KOPT-K1 (cell line): ENCODE data around the gene ZCWPW1.
"Not testable (repeated sequence)": the region's sequence is repeated elsewhere in the genome, so short reads cannot be mapped to it uniquely, and the experiment has no call there.

ENCODE experiments used
- H3K27ac ChIP-seq: fragments of 200-600 bp; sonication (generic); 2 replicates; pipeline ENCODE4 v1.5.1; 2016; ENCODE audit warnings: antibody characterized with exemption, mild to moderate bottlenecking, low read depth, low read length; ENCODE audit not compliant: poor library complexity, severe bottlenecking
- H3K36me3 ChIP-seq: fragments of 200-600 bp; sonication (generic); 2 replicates; pipeline ENCODE4 v1.5.1; 2017; ENCODE audit warnings: antibody characterized with exemption, mild to moderate bottlenecking, low read length, moderate library complexity; ENCODE audit not compliant: insufficient read depth
- H3K9me3 ChIP-seq: fragments of 200-600 bp; sonication (generic); 2 replicates; pipeline ENCODE4 v1.5.1; 2017; ENCODE audit warnings: antibody characterized with exemption, low read length, mild to moderate bottlenecking; ENCODE audit not compliant: insufficient read depth, poor library complexity, severe bottlenecking

Gene ZCWPW1

GRCh38 chr7:100465702-100466311 is 37.3 kb upstream of the ZCWPW1 start:
- no peaks in the 10 kb centered on the region for H3K9me3 ChIP-seq
- no peak overlapping the region for H3K27ac ChIP-seq
- peaks cover 71% of the 10 kb centered on the region for H3K36me3 ChIP-seq

DNA sequence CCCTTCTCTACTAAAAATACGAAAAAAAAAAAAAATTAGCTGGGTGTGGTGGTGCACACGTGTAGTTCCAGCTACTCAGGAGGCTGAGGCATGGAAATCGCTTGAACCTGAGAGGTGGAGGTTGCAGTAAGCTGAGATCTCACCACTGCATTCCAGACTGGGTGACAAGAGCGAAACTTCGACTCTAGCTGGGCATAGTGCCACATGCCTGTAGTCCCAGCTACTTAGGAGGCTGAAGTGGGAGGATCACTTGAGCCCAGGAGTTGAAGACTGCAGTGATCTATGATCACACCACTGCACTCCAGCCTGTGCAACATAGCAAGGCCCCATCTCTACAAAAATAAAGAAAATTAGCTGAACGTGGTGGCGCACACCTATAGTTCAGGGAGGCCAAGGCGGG is 36.8 kb upstream of the ZCWPW1 start:
- no peak overlapping the region for H3K27ac ChIP-seq
- no peaks in the 10 kb centered on the region for H3K9me3 ChIP-seq
- H3K36me3 ChIP-seq: peaks cover 71% of the 10 kb centered on the region

GRCh38 chr7:100464791-100465190 is 36.3 kb upstream of the ZCWPW1 start:
- Histone ChIP-seq H3K9me3 (no peaks in the 10 kb centered on the region), H3K27ac (no peak overlapping the region), H3K36me3 (peaks cover 67% of the 10 kb centered on the region)

DNA sequence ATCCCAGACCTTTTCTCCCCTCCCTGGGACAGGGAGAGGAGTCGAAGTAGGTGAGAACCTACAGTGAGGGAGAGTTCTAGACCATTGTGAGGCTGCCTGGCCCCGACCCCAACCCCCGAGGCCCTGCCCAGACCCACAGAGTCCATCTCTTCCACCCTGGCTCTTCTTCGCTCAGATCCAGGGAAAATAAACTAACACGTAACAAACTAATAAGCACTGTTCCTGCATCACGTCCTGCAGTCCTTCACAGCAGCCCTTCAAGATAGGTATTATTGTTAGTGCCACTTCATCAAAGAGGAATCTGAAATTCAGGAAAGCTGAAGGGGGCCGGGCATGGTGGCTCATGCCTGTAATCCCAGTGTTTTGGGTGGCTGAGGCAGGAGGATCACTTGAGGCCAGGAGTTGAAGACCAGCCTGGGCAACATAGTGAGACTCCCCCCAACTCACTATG is 35.7 kb upstream of the ZCWPW1 start, which contains the start of gene SPACDR:
SPACDR (minus strand) TSS at position 51 of the 451 bp plus-strand sequence. CDS start 235 bp downstream, outside the sequence.
- no peaks in the 10 kb centered on the region for H3K9me3 ChIP-seq
- peaks cover 67% of the 10 kb centered on the region for H3K36me3 ChIP-seq

DNA sequence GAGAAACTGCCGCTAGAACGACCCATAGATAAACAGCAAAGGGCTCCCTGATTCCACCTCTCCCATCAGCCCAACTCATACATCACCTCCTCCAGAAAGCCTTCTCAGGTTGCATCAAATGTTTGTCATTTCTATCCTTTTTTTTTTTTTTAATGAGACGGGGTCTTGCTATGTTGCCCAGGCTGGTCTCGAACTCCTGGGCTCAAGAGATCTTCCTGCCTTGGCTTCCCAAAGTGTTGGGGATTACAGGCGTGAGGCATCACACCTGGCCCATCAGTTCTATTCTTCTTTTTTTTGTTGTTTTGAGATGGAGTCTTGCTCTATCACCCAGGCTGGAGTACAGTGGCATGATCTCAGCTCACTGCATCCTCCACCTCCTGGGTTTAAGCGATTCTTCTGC is 28.5 kb upstream of the ZCWPW1 start:
- H3K36me3 ChIP-seq: peaks cover 16% of the 10 kb centered on the region

More for the DNA sequence above, 35.7 kb upstream of the ZCWPW1 start, which contains the start of gene SPACDR:
- no peak within 1 kb of the TSS for H3K27ac ChIP-seq

GRCh38 chr7:100456562-100456961 is 28.1 kb upstream of the ZCWPW1 start:
- Histone ChIP-seq H3K27ac (no peak overlapping the region), H3K9me3 (no peaks in the 10 kb centered on the region), H3K36me3 (peaks cover 14% of the 10 kb centered on the region)

More for the DNA sequence above, 28.5 kb upstream of the ZCWPW1 start:
- Histone ChIP-seq H3K27ac (no peak overlapping the region), H3K9me3 (no peaks in the 10 kb centered on the region)

GRCh38 chr7:100455206-100455605 is 26.7 kb upstream of the ZCWPW1 start:
- Histone ChIP-seq H3K27ac (peak overlapping the region; percentile 55), H3K9me3 (no peaks in the 10 kb centered on the region), H3K36me3 (no peaks in the 10 kb centered on the region; the same call in 1 of the 2 replicates)

DNA sequence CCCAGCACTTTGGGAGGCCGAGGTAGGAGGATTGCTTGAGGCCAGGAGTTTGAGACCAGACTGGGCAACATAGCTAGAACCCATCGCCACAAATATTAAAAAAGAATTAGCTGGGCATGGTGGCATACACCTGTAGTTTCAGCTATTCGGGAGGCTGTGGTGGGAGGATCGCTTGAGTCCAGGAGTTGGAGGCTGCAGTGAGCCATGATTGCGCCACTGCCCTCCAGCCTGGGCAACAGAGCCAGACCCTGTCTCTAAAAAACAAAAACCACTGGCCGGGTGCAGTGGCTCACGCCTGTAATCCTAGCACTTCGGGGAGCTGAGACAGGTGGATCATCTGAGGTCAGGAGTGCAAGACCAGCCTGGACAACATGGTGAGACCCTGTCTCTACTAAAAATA is 25.4 kb upstream of the ZCWPW1 start:
- H3K9me3 ChIP-seq, H3K36me3 ChIP-seq: not testable (repeated sequence)
- H3K27ac ChIP-seq: peak overlapping the region; percentile 55

DNA sequence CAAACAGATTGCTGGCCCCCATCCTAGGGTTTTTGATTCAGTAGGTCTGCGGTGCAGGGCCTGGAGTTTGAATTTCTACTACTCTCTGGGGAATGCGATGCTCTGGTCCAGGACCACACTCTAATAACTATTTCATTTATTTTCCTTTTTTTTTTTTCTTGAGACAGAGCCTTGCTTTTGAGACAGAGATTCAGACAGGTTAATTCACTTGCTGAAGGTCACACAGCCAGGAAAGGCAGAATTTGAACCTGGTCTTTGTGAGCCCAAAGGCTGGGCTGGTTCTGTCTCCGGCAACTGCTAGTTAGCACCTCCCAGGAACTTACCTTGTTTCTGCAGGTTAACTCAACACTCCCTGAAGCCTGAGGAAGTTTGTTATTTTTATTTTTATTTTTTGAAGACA is 24.0 kb upstream of the ZCWPW1 start:
- Histone ChIP-seq H3K36me3 (no peaks in the 10 kb centered on the region), H3K27ac (no peak overlapping the region), H3K9me3 (no peaks in the 10 kb centered on the region)

- no peak overlapping the region for H3K27ac ChIP-seq
- H3K36me3 ChIP-seq: no peaks in the 10 kb centered on the region
- H3K9me3 ChIP-seq: no peaks in the 10 kb centered on the region
Measured at GRCh38 chr7:100449190-100449795, 20.8 kb upstream of the ZCWPW1 start.

DNA sequence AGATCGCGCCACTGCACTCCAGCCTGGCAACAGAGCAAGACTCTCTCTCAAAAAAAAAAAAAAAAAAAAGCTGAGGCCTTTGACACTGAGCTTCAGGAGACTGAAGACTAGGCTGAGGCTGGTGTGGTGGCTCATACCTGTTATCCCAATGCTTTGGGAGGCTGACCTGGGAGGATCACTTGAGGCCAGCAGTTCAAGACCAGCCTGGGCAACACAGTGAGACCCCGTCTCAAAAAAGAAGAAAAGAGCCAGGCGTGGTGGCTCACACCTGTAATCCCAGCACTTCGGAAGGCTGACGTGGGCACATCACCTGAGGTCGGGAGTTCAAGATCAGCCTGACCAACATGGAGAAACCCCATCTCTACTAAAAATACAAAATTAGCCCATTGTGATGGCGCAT is 18.9 kb upstream of the ZCWPW1 start:
- not testable (repeated sequence) for H3K27ac ChIP-seq, H3K36me3 ChIP-seq, H3K9me3 ChIP-seq

GRCh38 chr7:100446040-100446439 is 17.5 kb upstream of the ZCWPW1 start:
- H3K9me3 ChIP-seq: no peaks in the 10 kb centered on the region
- peak overlapping the region; percentile 86 for H3K27ac ChIP-seq
- no peaks in the 10 kb centered on the region for H3K36me3 ChIP-seq

DNA sequence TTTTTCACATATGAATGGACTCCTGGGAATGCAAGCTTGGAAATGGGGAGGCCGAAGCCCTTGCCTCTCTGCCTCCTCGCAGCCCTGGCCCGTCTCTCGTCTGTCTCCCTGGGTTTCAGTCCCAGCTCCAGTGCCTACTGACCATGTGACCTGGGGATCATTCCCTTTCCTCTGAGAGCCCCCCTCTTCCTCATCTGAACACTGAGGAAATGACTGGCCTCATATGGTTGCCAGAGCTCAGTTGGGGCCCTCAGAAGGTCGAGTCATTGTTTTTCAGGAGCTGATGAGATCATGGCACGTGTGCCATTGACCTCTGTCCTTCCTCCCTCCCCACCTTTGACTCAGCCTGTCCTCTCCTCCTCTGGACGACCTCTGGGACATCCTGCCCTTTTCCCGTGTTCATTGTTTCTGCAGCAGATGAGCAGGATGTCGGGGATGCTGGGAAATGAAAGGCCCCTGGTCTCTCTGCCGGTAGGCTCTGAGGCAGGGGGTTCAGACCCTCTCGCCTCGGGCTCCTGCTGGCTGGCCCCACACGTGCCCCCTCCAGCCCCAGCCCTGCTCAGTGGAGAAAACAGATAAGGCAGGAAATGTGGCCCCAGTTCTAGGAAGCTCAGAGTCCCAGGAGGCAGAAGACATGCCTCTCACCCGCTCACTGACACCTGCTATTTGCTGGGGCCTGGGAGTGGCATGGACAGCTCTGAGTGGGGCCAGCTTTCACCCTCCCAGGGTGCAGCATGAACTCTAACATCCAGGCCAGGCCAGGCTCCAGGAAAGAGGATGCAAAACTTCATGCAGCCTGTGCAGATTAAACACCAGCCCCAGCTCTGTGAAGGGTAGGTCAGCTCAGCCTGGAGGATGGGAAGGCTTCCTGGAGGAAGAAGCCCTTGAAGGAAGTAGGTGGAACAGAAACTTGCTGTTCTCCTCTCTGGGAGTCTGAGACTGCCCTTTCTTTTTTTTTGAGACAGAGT is 16.1 kb upstream of the ZCWPW1 start:
- Histone ChIP-seq H3K9me3 (no peaks in the 10 kb centered on the region), H3K27ac (peak overlapping the region; percentile 86), H3K36me3 (no peaks in the 10 kb centered on the region)

DNA sequence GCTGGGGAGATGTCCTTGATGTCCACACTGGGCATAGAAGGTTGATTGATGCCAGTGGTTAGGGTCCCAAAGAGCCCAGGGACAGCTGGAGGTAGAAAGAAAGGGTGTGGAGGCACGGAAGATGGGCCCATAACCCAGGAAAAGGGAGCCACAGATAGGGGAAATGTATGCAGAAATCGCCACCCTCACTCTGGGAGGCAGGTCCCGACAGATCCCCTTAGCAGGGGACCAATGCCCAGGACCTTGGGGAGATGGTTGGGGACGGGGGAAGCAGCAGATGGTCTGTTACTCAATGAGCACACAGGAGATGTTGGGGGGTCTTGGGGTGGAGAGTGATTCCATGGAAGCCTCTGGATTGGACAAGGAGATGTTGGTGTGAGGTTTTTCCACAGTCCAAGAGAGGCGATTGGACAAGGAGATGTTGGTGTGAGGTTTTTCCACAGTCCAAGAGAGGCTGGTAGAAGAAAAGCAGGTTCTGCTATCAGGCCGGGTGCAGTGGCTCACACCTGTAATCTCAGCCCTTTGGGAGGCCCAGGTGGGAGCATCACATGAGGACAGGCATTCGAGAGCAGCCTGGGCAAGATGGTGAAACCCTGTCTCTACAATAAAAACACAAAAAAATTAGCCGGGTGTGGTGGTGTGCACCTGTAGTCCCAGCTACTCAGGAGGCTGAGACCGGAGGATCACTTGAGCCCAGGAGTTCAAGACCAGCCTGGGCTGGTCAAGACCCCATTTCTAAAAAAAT is 14.8 kb upstream of the ZCWPW1 start:
- H3K27ac ChIP-seq: peak overlapping the region; percentile 86
- H3K36me3 ChIP-seq: no peaks in the 10 kb centered on the region
- H3K9me3 ChIP-seq: no peaks in the 10 kb centered on the region
